Measurements from ENCODE around the gene RNASE12.

The RNASE12 gene

GRCh38 chr14:20550926-20551325 is 40.2 kb downstream of the RNASE12 start:
- Histone ChIP-seq H3K27ac (no peak overlapping the region), H3K4me3 (no peak overlapping the region)

DNA sequence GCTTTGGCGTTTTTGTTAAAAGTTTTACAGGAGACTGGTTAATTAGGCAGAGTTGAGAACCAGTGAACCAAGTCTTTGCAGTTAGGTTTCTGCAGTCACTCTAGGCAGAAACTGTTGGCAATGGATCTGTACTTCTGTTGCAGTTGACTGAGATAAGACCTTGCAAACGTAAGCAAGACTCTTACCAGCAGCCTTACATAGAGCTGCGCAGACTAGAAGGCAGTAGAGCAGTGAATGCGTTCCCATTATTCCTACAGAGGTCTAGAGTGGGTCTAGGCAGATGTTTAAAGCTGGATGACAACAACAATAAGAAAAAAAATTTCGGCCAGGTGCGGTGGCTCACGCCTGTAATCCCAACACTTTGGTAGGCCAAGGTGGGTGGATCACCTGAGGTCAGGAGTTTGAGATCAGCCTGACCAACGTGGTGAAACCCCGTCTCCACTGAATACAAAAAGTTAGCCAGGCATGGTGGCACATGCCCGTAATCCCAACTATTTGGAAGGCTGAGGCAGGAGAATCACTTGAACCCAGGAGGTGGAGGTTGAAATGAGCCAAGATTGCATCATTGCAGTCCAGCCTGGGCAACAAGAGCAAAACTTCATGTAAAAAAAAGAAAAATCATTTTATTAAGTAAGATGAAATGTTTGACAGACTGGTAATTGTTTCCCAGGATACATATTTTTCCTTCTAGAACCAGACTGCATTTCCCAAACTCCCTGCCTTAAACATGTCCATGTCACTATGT is 42.6 kb downstream of the RNASE12 start:
- Histone ChIP-seq H3K27ac (no peak overlapping the region), H3K4me3 (no peak overlapping the region)

DNA sequence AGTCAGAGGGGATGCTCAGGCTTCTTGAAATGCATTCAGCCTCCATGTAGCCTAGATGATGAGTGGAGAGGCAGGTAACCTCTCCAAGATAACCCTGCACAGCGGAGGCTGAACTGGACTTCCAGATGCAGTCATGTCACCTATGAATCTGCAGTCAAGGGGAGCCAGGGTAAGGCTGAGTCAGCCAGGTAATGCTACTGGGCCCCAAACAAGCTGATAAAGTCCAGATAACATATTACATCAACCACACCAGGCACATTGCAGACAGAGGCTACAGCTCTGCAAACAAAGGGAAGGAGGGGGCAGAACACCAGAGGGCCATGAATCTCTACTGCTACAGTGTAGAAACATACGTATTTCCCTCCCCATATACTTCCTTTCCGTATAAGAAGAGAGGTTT is 44.3 kb downstream of the RNASE12 start:
- Histone ChIP-seq H3K27ac (no peak overlapping the region), H3K4me3 (no peak overlapping the region)
